GM12873 (cell line): Measurements from ENCODE around the gene POMGNT2.

ENCODE experiments used
- TF ChIP-seq, protein P1 (sequence below): IDR thresholded peaks from 2 replicates; pipeline ENCODE4 v1.5.1; 2012; ENCODE audit warnings: low read depth, mild to moderate bottlenecking, moderate library complexity, low read length, control low read depth; ENCODE audit not compliant: insufficient read depth; ENCODE audit errors: missing control alignments

Gene POMGNT2

DNA sequence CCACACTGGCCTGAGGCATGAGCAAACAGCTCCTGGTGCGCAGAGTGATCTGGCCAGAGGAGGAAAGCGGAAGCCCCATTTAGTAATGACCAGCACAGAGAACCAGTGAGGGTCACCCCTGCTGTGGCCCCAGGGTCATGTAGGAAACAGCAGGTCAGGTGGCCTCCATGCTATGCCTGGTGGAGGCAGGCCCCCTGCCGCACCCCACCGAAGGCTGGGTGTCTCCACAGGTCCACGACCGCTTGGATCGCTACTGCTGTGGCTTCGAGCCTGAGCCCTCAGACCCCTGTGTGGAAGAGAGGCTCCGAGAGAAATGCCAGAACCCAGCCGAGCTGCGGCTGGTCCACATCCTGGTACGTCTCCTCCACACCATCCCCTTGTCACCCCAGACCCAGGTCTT is 52.6 kb downstream of the POMGNT2 start:
- TF ChIP-seq, protein P1, sequence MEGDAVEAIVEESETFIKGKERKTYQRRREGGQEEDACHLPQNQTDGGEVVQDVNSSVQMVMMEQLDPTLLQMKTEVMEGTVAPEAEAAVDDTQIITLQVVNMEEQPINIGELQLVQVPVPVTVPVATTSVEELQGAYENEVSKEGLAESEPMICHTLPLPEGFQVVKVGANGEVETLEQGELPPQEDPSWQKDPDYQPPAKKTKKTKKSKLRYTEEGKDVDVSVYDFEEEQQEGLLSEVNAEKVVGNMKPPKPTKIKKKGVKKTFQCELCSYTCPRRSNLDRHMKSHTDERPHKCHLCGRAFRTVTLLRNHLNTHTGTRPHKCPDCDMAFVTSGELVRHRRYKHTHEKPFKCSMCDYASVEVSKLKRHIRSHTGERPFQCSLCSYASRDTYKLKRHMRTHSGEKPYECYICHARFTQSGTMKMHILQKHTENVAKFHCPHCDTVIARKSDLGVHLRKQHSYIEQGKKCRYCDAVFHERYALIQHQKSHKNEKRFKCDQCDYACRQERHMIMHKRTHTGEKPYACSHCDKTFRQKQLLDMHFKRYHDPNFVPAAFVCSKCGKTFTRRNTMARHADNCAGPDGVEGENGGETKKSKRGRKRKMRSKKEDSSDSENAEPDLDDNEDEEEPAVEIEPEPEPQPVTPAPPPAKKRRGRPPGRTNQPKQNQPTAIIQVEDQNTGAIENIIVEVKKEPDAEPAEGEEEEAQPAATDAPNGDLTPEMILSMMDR = no peak

DNA sequence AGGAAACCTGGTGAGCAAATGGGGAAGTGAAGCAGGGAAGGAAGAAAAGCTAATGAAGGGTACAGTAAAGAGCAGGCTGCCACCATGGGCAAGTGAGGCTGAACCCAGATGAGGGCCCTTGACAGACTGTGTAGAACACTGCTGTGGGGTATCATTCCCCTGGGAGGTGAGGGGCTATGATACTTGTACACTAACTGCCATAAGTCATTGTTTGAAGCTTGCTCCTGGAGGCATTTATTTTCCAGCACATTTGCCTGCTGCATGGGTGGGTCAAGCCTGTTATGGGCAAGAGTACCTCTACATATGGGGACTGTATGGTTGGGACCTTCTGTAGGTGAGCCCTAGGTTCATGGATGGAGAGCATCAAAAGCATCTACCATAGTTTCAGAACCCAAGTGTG is 57.4 kb downstream of the POMGNT2 start:
- TF ChIP-seq, protein P1 = no peak

DNA sequence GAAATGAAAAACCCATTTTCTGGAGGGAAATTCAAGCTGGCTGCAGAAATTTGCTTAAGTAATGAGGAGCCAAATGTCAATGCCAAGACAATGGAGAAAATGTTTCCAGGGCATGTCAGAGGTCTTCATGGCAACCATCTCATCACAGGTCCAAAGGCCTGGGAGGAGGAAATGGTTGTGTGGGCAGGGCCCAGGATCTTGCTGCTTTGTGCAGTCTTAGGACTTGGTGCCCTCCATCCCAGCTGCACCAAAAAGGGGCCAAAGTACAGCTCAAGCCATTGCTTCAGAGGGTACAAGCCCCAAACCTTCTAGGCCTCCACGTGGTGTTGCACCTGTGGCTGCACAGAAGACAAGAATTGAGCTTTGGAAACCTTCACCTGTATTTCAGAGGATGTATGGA is 59.3 kb downstream of the POMGNT2 start:
- TF ChIP-seq, protein P1 = no peak

DNA sequence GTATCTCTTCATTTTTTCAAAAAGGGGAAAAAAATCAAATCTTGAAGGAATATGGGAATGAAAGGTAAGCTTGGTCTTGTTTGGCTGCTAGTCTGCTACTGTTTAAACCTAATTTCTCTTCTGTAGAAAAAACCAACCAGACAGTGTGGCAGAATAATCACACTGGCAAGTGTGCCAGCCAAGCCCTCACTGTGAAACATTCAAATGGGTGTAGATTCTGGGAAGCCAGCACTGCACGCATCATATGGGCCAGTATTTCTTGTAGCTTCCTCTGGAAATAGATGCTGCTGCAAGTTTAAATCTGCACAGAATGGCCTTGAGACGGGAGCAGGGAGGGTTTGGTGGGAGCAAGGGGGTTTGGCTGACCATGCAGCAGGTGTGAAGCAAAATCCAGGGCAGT is 62.1 kb downstream of the POMGNT2 start:
- TF ChIP-seq, protein P1 = no peak

DNA sequence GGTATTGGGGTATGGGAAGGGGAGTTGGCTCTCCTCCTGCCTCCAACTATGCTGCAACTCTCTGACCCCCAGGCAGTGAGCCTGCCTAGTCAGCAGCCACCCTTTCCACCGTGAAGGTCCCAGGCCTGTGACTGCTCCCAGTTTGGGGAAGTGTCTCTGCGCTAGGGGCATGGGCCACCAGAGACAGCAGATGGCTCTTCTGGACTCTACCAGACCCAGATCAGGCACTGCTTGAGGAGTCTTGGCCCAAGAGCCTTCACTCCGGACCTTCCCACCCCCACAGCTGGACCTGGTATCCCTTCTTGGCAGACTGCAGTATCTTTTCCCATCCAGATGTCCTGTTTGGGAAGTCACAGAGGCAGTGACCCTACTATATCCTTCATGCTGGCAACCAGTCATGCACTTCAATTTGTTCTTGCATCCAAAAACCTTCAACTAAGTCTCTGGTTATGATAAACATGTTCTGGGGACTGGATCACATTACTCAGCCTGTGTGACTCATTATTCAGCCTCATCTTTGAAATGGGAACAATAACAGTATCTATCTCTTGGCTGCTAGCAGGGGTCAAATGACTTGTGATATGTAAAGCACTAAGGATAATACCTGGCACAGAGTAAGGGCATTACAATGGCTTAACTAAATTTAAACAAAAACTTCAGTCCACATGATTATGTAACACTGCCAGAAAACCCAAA is 62.7 kb downstream of the POMGNT2 start:
- TF ChIP-seq, protein P1 = no peak

DNA sequence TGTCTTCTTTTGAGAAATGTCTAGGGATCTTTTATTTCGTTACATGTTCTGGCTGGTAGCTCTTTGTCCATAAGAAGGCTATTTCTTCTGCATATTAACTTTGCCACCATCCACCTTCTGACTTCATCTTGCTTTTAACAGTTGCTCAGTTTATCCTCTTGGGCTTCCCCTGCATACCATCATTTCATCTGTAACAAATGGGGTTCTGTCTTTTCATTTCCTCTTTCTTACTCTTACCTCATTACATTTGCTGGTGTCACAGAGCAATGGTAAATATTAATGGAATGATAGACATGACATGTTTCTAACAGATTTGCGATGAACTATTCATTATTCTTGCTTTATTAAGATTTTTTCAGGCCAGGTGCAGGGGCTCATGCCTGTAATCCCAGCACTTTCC is 64.4 kb downstream of the POMGNT2 start:
- TF ChIP-seq, protein P1 = no peak

DNA sequence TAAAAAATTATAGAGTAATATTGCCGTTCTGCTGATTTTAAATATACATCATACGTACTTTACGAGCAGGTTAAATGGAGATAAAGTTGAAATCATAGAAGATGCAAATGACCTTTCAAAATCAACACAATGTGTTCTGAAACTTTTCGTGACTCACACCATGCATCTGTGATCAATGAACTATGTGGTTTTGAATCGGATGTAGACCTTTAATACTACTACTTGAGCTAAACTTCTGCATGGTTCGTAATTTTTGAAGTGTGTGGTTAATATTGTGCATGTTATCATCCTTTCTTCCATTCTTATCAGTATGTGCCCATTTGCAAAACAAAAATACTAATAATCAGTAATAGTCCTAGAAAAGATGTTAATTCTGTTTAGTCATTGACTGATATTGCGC is 67.9 kb downstream of the POMGNT2 start:
- TF ChIP-seq, protein P1 = no peak
